K562 (cell line): ENCODE measurements around the gene SDE2. TPM values are rescaled to one million over a fixed set of nuclear protein-coding genes. Genes with fewer than 3 reads are reported as not detected.
A peak's percentile ranks its signal among the peaks of the same experiment; 100 is the strongest.

Source experiments
- CREB5 ChIP-seq: fragments of 250-450 bp; sonication (Bioruptor Pico); IDR thresholded peaks from 2 replicates; pipeline ENCODE4 v1.5.0; 2020; ENCODE audit warnings: mild to moderate bottlenecking
- ELF4 ChIP-seq: fragments of 450-650 bp; formaldehyde crosslinking; IDR thresholded peaks from 2 replicates; pipeline ENCODE4 v1.4.0; 2022; ENCODE audit warnings: missing genetic modification characterization
- GTF2A2 ChIP-seq: IDR thresholded peaks from 2 replicates; pipeline ENCODE4 v1.6.1; 2016; ENCODE audit warnings: mild to moderate bottlenecking, missing genetic modification characterization, missing compliant biosample characterization
- HDAC1 ChIP-seq, 2 experiments: fragments of 450-650 bp; IDR thresholded peaks; 2 replicates each; pipeline ENCODE4 v1.6.1; 2016 to 2017; ENCODE audit warnings: inconsistent platforms in 1 of 2, mild to moderate bottlenecking in 1 of 2, moderate library complexity in 1 of 2
- HMG20B ChIP-seq: fragments of 250-450 bp; sonication (Bioruptor Pico); IDR thresholded peaks from 2 replicates; pipeline ENCODE4 v1.5.0; 2021; ENCODE audit warnings: mild to moderate bottlenecking
- HOXB6 ChIP-seq: fragments of 250-450 bp; sonication (Bioruptor Pico); IDR thresholded peaks from 2 replicates; pipeline ENCODE4 v1.5.1; 2022; ENCODE audit warnings: mild to moderate bottlenecking, borderline replicate concordance
- KDM5B ChIP-seq: fragments of 200-600 bp; sonication (generic); IDR thresholded peaks from 2 replicates; pipeline ENCODE4 v1.6.1; 2012; ENCODE audit warnings: low read depth, mild to moderate bottlenecking, moderate library complexity, low read length, control low read depth, inconsistent platforms; ENCODE audit not compliant: insufficient replicate concordance
- MAX ChIP-seq: sonication (generic); formaldehyde crosslinking; IDR thresholded peaks from 2 replicates; pipeline ENCODE4 v1.9.0; 2022; ENCODE audit warnings: mild to moderate bottlenecking, missing genetic modification reagents
- NFIX ChIP-seq: fragments of 250-450 bp; sonication (Bioruptor Pico); IDR thresholded peaks from 2 replicates; pipeline ENCODE4 v1.4.0; 2020; ENCODE audit warnings: low read depth, mild to moderate bottlenecking, moderate library complexity
- NKRF ChIP-seq: fragments of 450-650 bp; IDR thresholded peaks from 2 replicates; pipeline ENCODE4 v1.6.1; 2016; ENCODE audit warnings: borderline replicate concordance
- PRMT5 ChIP-seq: sonication (generic); formaldehyde crosslinking; IDR thresholded peaks from 2 replicates; pipeline ENCODE4 v1.5.0; 2020; ENCODE audit warnings: missing genetic modification reagents
- SAFB ChIP-seq: fragments of 200-400 bp; formaldehyde crosslinking; IDR thresholded peaks from 2 replicates; pipeline ENCODE4 v1.6.1; 2017; ENCODE audit warnings: low read depth, low read length, borderline replicate concordance
- SMAD4 ChIP-seq: fragments of 250-450 bp; sonication (Bioruptor Pico); conservative IDR thresholded peaks from 2 replicates; pipeline ENCODE4 v1.8.0; 2021; ENCODE audit warnings: inconsistent platforms, mild to moderate bottlenecking, moderate library complexity
- SNAPC5 ChIP-seq: fragments of 250-450 bp; sonication (Bioruptor Pico); IDR thresholded peaks from 2 replicates; pipeline ENCODE4 v1.8.0; 2021; ENCODE audit warnings: moderate library complexity, mild to moderate bottlenecking, inconsistent platforms
- TAF15 ChIP-seq: fragments of 200-400 bp; formaldehyde crosslinking; IDR thresholded peaks from 2 replicates; pipeline ENCODE4 v1.6.1; 2017; ENCODE audit warnings: mild to moderate bottlenecking, low read depth, low read length, moderate library complexity
- TRIM24 ChIP-seq, 2 experiments: fragments of 450-650 bp; IDR thresholded peaks; 2 replicates each; pipeline ENCODE4 v1.6.1; 2016
- ZBTB12 ChIP-seq: fragments of 250-450 bp; sonication (Bioruptor Pico); IDR thresholded peaks from 2 replicates; pipeline ENCODE4 v1.4.0; 2020
- ZFP36 ChIP-seq: fragments of 150-350 bp; IDR thresholded peaks from 2 replicates; pipeline ENCODE4 v1.6.1; 2018; ENCODE audit warnings: low read length, low read depth; ENCODE audit not compliant: partially characterized antibody
- ZNF316 ChIP-seq: fragments of 450-650 bp; IDR thresholded peaks from 2 replicates; pipeline ENCODE4 v1.6.1; 2016
- ZNF764 ChIP-seq: fragments of 250-450 bp; sonication (Bioruptor Pico); IDR thresholded peaks from 2 replicates; pipeline ENCODE4 v1.4.0; 2020; ENCODE audit warnings: low read depth, mild to moderate bottlenecking, moderate library complexity
- polyA plus RNA-seq, 8 experiments: library from polyadenylated mRNA; depleted of rRNA in 4 of 8; stranded (reverse) in 5 of 8; unstranded in 3 of 8; fragments of >200 nt; fragmentation: Nextera tagmentation in 2 of 8; fragmentation: Illumina TruSeq in 1 of 8; extraction: Ambion mirVana in 2 of 8; extraction: Trizol in 1 of 8; gene quantifications; 2 replicates each; pipeline versions ENCODE4 v1.2.1 to v1.2.3, GENCODE V29; 2011 to 2014; ENCODE audit warnings: inconsistent platforms in 1 of 8, missing spikeins in 1 of 8
- total RNA-seq, 7 experiments: library from RNA; depleted of rRNA in 6 of 7; stranded (reverse); fragments of >200 nt in 6 of 7; fragmentation: Illumina TruSeq in 2 of 7; extraction: Trizol in 2 of 7; gene quantifications; 2 replicates each; pipeline versions ENCODE4 v1.2.1 to v1.2.3, GENCODE V29; 2011 to 2021; ENCODE audit warnings: low replicate concordance in 1 of 7

The SDE2 gene
- total and polyA plus RNA-seq, 9 of the 15 experiments (the other 6 are each of a cell fraction or from before 2014, with no cell fraction given) = 14.3 to 62.3 (median 46.0) TPM

GRCh38 chr1:225995919-225996864 lies 3.0 kb downstream of the SDE2 start (continued):
- no peak for TF ChIP-seq MAX (CRISPR knock-in tag)
- no peak for TF ChIP-seq HMG20B (CRISPR knock-in tag)
- no peak for TF ChIP-seq GTF2A2 (tag)
- TF ChIP-seq CREB5 = no peak
- no peak for TF ChIP-seq ZNF764 (CRISPR knock-in tag)
- no peak for TF ChIP-seq TAF15
- TF ChIP-seq NKRF = 0 out of 2 replicates have a peak, but pooled peaks have one; percentile 62
- peak; percentile 10; a peak in 1 of 4 replicates for TF ChIP-seq TRIM24 (IDR thresholded peaks at IDR 0.05)
- TF ChIP-seq NFIX (CRISPR knock-in tag) = no peak
- no peak for TF ChIP-seq PRMT5 (CRISPR knock-in tag)
- TF ChIP-seq HOXB6 (CRISPR knock-in tag) = no peak
- TF ChIP-seq ZNF316 = no peak
- TF ChIP-seq HDAC1 (IDR thresholded peaks at IDR 0.05) = peak; percentile 9 to 80; a peak in 2 of 4 replicates
- no peak for TF ChIP-seq SAFB
- TF ChIP-seq ELF4 (CRISPR knock-in tag) = no peak
- no peak for TF ChIP-seq KDM5B
- no peak for TF ChIP-seq ZBTB12 (CRISPR knock-in tag)
- 0 out of 2 replicates have a peak, but pooled peaks have one; percentile 11 for TF ChIP-seq SMAD4 (CRISPR knock-in tag)
- TF ChIP-seq SNAPC5 (CRISPR knock-in tag) = no peak
- TF ChIP-seq ZFP36 = no peak
